Activated T-cell treated with anti-CD3 and anti-CD28 coated beads, Interleukin-2, amount 50 U/mL, for 24 hours (primary cell): ENCODE data around the gene CACNA2D3.

ENCODE experiments used
- DNase-seq: peaks from one replicate; pipeline ENCODE4 v3.0.0-alpha.2; 2020
- H3K27ac Mint-ChIP-seq: 2 replicates; pipeline ENCODE4 v1.8.0; 2020; ENCODE audit warnings: mild to moderate bottlenecking, mixed read lengths
- H3K27me3 Mint-ChIP-seq: 2 replicates; pipeline ENCODE4 v1.8.0; 2020; ENCODE audit warnings: mixed read lengths
- H3K36me3 Mint-ChIP-seq: 2 replicates; pipeline ENCODE4 v1.8.0; 2020; ENCODE audit warnings: low read depth, mixed read lengths
- H3K4me1 Mint-ChIP-seq: 2 replicates; pipeline ENCODE4 v1.8.0; 2020; ENCODE audit warnings: low read depth, mixed read lengths
- H3K4me3 Mint-ChIP-seq: 2 replicates; pipeline ENCODE4 v1.8.0; 2020; ENCODE audit warnings: mild to moderate bottlenecking, moderate library complexity, mixed read lengths
- H3K9me3 Mint-ChIP-seq: 2 replicates; pipeline ENCODE4 v1.8.0; 2020; ENCODE audit warnings: mixed read lengths

Gene CACNA2D3

DNA sequence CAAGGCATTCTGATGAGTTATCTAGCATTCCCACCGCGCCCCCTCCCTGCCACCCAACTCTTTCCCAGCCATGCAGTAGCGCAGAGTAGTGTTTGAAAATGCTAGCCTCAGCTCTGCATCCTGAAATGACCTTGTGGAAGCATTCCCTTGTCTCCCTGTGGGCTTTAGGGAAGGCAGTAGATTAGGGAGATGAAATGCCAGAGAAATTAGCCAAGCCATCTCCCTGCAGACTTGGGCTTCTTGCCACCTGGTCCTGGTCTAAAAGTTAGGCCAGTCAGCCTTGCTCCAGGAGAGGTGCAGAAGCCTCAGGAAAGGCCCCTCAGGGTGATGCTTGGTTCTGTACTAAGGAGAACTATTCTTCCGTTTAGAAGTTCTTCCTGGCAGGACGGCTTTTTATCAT is 231.2 kb downstream of the CACNA2D3 start:
- H3K4me1 Mint-ChIP-seq: no peaks in the 10 kb centered on the region
- H3K4me3 Mint-ChIP-seq: no peak overlapping the region
- H3K27me3 Mint-ChIP-seq: no peaks in the 10 kb centered on the region
- no peaks in the 10 kb centered on the region for H3K9me3 Mint-ChIP-seq
- no peak overlapping the region for H3K27ac Mint-ChIP-seq
- no peak for DNase-seq
- H3K36me3 Mint-ChIP-seq: no peaks in the 10 kb centered on the region

DNA sequence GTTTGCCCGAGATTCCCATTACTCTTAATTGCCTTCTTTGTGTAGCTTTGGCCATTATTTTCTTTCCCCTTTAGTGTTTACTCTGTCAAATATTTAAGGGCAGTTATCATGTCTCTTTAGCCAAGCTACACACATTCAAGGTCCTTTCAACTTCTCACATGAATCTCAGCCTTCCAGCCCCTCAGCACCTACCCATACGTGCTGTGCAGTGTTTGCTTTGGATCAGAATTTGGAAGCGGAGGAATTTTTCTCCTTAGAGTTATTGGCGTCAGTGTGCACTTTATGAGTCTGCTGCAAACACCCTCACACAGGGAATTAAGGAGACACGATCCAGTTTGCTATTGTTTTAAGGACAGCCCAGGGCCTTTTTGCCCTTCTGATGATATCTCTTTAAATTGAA is 231.6 kb downstream of the CACNA2D3 start:
- H3K9me3 Mint-ChIP-seq: no peaks in the 10 kb centered on the region
- H3K4me3 Mint-ChIP-seq: no peak overlapping the region

DNA sequence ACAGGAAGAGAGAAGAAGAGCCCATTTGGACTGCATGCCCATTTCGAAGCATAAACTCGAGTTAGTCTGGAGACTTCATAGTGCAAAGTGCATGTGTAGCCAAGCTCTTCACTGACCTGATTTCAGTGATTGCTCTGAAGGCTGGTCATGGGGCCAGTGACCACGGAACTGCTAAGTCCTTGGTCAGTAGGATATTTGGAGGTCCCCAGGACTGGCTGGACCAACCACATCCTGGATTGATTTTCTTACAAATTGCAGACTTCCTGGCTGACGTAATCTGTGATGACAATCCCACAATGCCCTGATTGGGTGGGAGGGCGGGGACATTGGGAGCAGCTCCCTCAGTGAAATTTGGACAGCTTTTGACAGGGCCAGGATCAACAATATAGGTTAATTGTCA is 233.4 kb downstream of the CACNA2D3 start:
- no peak overlapping the region for H3K27ac Mint-ChIP-seq
- H3K4me1 Mint-ChIP-seq: no peaks in the 10 kb centered on the region
- H3K9me3 Mint-ChIP-seq: no peaks in the 10 kb centered on the region
- DNase-seq: no peak
- no peaks in the 10 kb centered on the region for H3K36me3 Mint-ChIP-seq
- no peak overlapping the region for H3K4me3 Mint-ChIP-seq
- H3K27me3 Mint-ChIP-seq: no peaks in the 10 kb centered on the region

More for the DNA sequence above, 231.6 kb downstream of the CACNA2D3 start:
- Mint-ChIP-seq H3K27ac (no peak overlapping the region), H3K4me1 (no peaks in the 10 kb centered on the region), H3K36me3 (no peaks in the 10 kb centered on the region), H3K27me3 (no peaks in the 10 kb centered on the region)
- DNase-seq: no peak

DNA sequence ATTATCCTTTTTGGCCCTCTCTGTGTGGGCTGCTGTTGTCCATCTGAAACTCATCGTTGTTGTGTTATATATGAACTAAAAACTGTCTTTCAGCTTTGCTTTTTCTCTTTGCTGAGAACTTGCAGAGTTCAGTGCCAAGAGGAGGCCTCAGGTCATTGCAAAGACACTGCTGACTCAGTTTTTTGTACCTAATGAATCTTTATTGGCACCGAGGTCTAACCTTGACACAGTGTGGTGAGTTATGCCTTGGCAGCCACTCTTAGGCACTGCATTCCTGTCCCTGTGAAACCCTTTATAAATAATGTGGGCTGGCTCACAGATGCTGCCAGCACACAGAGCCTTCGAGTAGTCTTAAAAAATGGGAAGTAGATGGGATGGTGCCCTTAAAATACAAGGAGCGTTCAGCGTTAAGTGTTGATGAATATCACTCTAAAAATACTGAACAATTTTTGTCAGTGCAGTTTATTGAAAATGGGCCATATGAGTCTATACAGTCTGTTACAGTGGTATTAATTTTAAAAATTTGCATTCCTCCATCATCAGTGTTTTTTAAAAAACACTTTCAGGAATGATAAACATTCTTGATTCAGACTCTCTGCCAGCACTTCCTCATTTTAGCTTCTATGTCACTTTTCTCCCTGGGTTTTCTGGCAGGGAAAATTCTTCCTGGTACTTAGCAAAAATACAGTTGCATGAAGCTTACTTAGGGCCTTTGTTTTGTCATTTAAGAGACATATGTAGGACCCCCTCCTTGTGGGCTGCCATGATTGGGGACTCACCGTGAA is 234.1 kb downstream of the CACNA2D3 start:
- Mint-ChIP-seq H3K4me3 (no peak overlapping the region), H3K9me3 (no peaks in the 10 kb centered on the region), H3K27me3 (no peaks in the 10 kb centered on the region), H3K27ac (no peak overlapping the region), H3K36me3 (no peaks in the 10 kb centered on the region), H3K4me1 (no peaks in the 10 kb centered on the region)
- no peak for DNase-seq

DNA sequence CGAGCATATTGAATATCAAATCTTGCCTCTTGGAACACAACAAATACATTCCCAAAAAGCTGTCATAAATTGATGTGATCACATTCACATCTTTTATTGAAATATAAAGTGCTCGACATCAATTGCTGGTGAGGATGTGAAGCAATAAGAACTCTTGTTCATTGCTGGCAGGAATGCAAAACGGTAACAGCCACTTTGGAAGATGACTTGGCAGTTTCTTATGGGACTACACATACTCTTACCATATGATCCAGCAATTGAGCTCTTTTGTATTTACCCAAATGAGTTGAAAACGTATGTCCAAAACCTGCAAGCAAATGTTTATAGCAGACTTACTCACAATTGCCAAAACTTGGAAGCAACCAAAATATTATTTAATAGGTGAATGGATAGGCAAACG is 234.9 kb downstream of the CACNA2D3 start:
- no peak for DNase-seq
- no peaks in the 10 kb centered on the region for H3K27me3 Mint-ChIP-seq
- no peak overlapping the region for H3K4me3 Mint-ChIP-seq
- no peaks in the 10 kb centered on the region for H3K36me3 Mint-ChIP-seq
- H3K27ac Mint-ChIP-seq: no peak overlapping the region
- no peaks in the 10 kb centered on the region for H3K9me3 Mint-ChIP-seq
- H3K4me1 Mint-ChIP-seq: no peaks in the 10 kb centered on the region

DNA sequence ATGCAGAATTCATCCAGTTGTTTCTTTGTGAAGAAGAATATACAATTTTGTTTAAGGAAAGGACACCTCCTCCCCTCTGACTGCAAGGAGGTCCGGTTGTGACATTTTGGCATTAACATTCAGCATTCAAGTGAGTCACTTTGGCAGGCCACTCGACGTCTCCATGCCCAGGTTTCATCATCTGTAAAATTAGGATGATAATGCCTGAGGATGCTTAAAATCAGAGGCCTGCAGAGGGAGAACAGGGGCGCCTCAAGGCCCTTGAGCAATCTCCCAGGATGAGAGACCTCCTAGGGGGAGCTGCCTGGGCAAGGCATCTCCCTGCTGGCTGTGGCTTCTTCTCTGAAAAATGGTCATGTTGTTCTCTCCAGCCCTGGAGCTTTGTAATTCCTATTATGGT is 236.0 kb downstream of the CACNA2D3 start:
- no peaks in the 10 kb centered on the region for H3K36me3 Mint-ChIP-seq
- H3K4me1 Mint-ChIP-seq: no peaks in the 10 kb centered on the region

DNA sequence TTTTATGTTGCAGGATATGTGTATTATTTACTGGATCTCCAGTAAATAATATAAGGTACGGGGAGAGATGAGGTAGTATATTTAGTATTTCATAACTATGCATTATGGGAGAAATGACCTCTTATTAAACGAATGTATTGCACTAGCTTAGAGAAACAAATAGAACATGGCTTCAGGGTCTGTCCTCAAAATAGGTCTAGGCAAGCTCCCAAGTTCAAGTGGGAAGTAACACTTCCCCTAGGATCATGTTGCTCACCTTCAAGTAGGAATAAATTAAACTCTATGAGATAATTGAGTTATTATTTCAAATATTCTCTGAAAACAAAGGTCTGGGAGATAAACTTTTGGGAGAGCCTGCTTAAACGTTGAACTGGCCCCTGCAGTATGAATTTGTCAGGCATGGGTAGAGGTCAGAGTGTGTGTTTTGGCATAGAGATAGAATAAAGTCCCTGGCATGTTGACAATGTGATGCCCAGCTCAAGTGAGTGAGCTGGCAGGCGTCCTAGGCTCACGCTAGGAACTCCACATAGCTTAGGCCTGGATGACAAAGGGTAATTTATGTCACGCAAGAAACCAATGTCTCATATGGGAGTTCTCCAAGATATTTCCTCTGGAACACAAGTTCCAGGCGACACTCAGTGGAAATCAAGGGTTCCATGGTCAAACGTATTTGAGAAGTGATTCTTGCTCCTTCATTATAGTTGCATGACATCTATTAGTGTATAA is 236.8 kb downstream of the CACNA2D3 start:
- no peaks in the 10 kb centered on the region for H3K9me3 Mint-ChIP-seq

More for the DNA sequence above, 236.0 kb downstream of the CACNA2D3 start:
- no peak for DNase-seq
- Mint-ChIP-seq H3K27ac (no peak overlapping the region), H3K9me3 (no peaks in the 10 kb centered on the region), H3K4me3 (no peak overlapping the region), H3K27me3 (no peaks in the 10 kb centered on the region)

DNA sequence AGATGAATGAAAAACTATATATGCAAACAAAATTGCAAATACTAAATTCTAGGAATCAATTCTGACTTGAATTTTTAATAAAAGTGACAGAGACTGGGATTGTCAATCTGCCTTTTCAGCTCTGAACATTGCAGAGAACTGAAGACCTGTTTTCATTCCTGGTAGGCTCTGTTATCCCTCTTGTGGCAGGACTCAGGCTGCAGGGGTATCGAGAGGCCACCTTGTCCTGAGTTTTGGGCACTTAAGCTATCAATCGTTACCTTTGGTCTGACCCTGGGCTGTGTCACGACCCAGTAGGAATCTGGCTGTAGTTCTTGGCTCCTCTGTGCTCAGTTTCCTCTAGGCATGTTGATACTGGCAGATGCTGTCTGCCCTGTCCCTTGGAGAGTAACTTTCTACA is 238.0 kb downstream of the CACNA2D3 start:
- Mint-ChIP-seq H3K27me3 (no peaks in the 10 kb centered on the region), H3K9me3 (no peaks in the 10 kb centered on the region), H3K36me3 (no peaks in the 10 kb centered on the region), H3K4me3 (no peak overlapping the region), H3K27ac (no peak overlapping the region), H3K4me1 (no peaks in the 10 kb centered on the region)
- DNase-seq: no peak

More for the DNA sequence above, 236.8 kb downstream of the CACNA2D3 start:
- Mint-ChIP-seq H3K27ac (no peak overlapping the region), H3K4me3 (no peak overlapping the region), H3K27me3 (no peaks in the 10 kb centered on the region), H3K36me3 (no peaks in the 10 kb centered on the region), H3K4me1 (no peaks in the 10 kb centered on the region)
- DNase-seq: no peak

DNA sequence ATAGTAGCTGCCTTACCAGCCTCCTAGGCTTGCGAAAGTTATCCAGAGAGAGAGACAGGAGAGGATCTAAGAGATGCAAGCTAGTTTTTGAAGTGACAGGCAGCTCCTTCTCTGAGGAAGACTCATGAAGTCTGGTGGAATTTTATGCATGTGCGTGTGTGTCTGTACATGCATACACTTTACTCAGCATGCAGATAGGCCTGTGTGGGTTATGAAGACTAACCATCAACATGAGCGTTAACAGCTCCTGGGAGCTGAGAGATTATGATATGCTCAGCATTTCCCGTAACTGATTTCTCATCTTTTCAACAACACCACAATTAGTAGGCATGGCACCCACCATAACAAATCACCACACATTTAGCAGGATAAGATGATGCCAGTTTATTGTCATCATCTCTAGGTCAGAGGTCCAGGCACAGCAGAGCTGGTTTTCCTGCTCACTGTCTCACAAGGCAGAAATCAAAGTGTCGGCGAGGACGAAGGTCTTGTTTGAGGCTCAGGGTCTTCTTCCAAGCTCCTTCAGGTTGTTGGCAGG is 239.5 kb downstream of the CACNA2D3 start:
- no peaks in the 10 kb centered on the region for H3K9me3 Mint-ChIP-seq
- H3K36me3 Mint-ChIP-seq: no peaks in the 10 kb centered on the region
- H3K27me3 Mint-ChIP-seq: no peaks in the 10 kb centered on the region
- H3K4me3 Mint-ChIP-seq: no peak overlapping the region
- no peaks in the 10 kb centered on the region for H3K4me1 Mint-ChIP-seq
- no peak for DNase-seq
- H3K27ac Mint-ChIP-seq: no peak overlapping the region

DNA sequence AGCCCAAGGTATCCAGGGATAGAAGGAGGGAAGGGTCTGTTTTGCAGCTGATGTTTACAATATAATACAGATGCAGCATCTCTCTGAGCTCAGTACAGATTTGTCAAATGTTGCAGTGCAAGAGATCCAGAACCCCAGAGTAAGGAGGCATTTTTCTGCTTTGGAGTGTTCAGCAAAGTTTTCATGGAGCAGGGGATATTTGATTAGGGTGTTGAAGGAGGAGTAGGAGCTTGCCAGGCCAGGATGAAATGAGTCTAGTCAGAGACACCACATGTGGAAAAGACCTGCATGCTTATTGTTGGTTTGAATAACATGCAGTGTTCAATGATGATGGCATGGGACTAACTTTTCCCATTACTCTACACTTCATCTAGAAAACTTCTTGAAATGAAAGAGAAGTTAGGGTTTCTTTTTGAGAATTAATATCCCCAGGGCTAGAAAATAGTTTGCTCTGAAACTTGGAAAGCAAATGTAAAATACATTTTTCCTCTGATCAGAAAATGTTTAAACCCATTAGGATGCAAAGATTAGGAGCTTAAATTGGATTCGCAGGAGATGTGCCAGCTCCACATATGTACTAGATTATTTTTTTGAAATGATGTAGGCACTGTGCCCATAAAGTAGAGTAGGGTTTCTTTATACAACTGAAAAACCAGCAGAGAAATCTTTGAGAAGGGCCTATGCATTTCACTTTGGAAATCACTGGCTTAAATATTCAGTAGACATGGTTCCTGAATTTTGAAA is 243.8 kb downstream of the CACNA2D3 start:
- Mint-ChIP-seq H3K36me3 (no peaks in the 10 kb centered on the region), H3K4me3 (no peak overlapping the region), H3K4me1 (no peaks in the 10 kb centered on the region), H3K27ac (no peak overlapping the region), H3K9me3 (no peaks in the 10 kb centered on the region), H3K27me3 (no peaks in the 10 kb centered on the region)
- no peak for DNase-seq

DNA sequence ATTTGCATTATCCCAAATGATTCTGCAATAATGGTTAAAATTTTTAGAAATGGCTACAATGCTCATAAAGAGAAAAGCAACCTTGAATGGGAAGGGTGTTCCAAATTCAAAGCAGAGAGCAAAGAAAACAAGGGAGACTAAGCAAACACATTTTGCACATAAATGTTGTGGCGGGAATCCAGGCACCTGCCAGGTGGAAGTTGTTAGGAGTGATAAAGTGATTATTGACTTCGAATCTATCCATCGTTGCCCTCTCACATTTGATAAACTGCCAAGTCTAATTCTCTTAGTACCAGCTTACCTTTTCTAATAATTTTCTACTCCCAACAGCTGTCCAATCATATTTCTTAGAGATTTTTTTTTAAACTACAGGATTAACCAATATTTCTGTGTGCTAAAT is 244.5 kb downstream of the CACNA2D3 start:
- Mint-ChIP-seq H3K4me3 (no peak overlapping the region), H3K4me1 (no peaks in the 10 kb centered on the region), H3K27me3 (no peaks in the 10 kb centered on the region), H3K9me3 (no peaks in the 10 kb centered on the region), H3K36me3 (no peaks in the 10 kb centered on the region), H3K27ac (no peak overlapping the region)
- no peak for DNase-seq

DNA sequence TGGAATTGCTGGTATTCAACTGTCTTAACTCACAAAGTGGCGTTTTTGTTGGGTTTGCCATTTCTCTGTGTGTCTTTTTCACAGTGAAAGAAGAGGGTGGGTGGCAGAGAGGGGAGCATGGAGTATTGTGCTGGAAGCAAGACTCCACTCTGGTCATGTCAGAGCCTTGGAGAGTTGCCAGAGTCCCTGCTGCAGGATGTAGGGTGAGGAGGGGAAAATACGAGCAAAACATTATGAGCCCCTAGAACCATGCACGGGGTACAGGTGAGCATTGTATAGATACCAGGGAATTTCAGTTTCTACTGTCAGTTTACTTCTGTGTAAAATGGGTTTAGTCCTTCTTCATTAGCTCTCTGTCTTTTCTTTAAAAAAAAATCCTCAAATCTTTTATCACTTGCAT is 249.9 kb downstream of the CACNA2D3 start:
- DNase-seq: no peak
- Mint-ChIP-seq H3K27me3 (peaks cover 5% of the 10 kb centered on the region), H3K4me3 (no peak overlapping the region), H3K4me1 (no peaks in the 10 kb centered on the region), H3K27ac (no peak overlapping the region), H3K9me3 (no peaks in the 10 kb centered on the region), H3K36me3 (no peaks in the 10 kb centered on the region)

DNA sequence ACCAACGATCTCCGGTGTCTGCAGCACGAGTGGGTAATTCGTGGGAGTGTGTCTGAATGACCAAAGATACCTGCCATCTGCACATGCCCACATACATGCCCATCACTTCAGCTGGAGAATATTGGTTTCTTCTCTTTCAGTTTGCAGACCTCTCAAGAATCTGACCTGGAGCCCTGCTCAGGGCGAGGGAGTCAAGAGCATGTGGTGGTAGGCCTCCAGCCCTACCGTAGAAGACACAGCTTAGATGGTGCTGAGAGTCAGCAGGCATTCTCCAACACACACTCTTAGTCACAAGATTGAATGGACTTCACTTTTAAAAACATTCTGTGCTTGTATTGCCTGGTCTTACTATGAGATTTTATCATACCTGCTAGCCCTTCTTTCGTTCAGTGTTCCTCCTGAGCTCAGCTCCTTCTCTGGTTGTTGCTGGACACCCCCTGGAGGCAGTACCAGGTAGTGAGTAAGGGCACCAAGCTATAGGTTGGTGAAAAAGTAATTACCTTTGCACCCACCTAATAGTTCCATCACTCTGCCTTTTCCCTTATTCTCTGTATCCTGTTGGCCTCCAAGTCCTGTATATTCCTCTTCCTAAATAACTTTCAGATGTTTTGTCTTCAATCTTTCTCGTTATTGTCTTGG is 252.0 kb downstream of the CACNA2D3 start:
- Mint-ChIP-seq H3K27me3 (peaks cover 5% of the 10 kb centered on the region), H3K4me1 (no peaks in the 10 kb centered on the region), H3K27ac (no peak overlapping the region), H3K4me3 (no peak overlapping the region), H3K36me3 (no peaks in the 10 kb centered on the region), H3K9me3 (no peaks in the 10 kb centered on the region)
- DNase-seq: no peak

DNA sequence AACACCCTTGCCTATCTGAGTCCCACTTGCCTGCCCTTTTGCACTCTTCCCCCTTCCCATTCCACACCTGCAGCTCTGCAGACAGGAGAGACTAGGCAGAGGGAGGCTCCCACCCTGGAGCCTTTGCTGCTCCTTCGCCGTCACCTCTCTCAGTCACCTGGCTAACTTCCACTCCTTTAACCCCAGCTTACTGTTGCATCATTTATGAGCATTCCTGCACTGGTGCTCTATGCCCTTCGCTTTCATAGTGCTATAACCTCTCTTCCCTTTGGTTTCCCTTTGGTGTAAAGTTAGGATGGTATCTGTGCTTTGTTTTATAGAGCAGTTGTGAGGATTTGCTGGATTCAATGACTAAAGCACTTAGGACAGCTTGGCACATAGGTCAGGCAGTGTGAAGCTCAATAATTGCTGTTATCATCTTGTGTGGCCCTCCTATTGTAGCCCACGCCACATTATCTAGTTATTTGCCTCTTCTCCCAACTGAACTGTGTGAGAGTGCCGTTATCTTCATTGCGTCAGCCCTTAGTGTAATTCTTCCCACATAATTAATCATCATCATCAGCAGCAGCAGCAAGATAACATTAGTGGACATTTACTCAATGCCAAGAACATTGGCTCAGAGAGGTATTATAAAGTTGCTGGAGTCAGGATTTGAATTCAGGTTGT is 253.9 kb downstream of the CACNA2D3 start:
- DNase-seq: no peak
- Mint-ChIP-seq H3K27me3 (peaks cover 5% of the 10 kb centered on the region), H3K4me1 (no peaks in the 10 kb centered on the region), H3K9me3 (no peaks in the 10 kb centered on the region), H3K36me3 (no peaks in the 10 kb centered on the region), H3K4me3 (no peak overlapping the region), H3K27ac (no peak overlapping the region)
